HG03280 (cell line): Measurements from ENCODE around the gene MBP.

ENCODE experiments used
- ATAC-seq: cut with Tn5 transposase; IDR thresholded peaks from one replicate; pipeline ENCODE4 v1.9.1; 2021; ENCODE audit warnings: mild to moderate bottlenecking, moderate library complexity; ENCODE audit not compliant: unreplicated experiment

The MBP gene

GRCh38 chr18:77116201-77117080 lies 16.1 kb downstream of the MBP start:
- no peak for ATAC-seq

GRCh38 chr18:77115192-77115953 lies 17.2 kb downstream of the MBP start:
- peak; percentile 13 for ATAC-seq

GRCh38 chr18:77114415-77115191 lies 18.0 kb downstream of the MBP start:
- peak; percentile 45 for ATAC-seq

GRCh38 chr18:77114152-77114414 lies 18.5 kb downstream of the MBP start:
- ATAC-seq, result no peak

GRCh38 chr18:77113361-77114151 lies 19.0 kb downstream of the MBP start:
- ATAC-seq, result no peak

GRCh38 chr18:77112747-77113092 lies 19.9 kb downstream of the MBP start:
- no peak for ATAC-seq

GRCh38 chr18:77111951-77112746 lies 20.4 kb downstream of the MBP start:
- no peak for ATAC-seq

GRCh38 chr18:77111449-77111848 lies 21.1 kb downstream of the MBP start:
- no peak for ATAC-seq

GRCh38 chr18:77110936-77111335 lies 21.6 kb downstream of the MBP start:
- ATAC-seq, result no peak

- ATAC-seq, result no peak
Measured at GRCh38 chr18:77110400-77110799, 22.2 kb downstream of the MBP start.

GRCh38 chr18:77109648-77110019 lies 22.9 kb downstream of the MBP start:
- ATAC-seq, result no peak

GRCh38 chr18:77108821-77109647 lies 23.5 kb downstream of the MBP start:
- ATAC-seq, result peak; percentile 2

- ATAC-seq, result peak; percentile 61
Measured at GRCh38 chr18:77108001-77108692, 24.4 kb downstream of the MBP start.

GRCh38 chr18:77107292-77107691 lies 25.3 kb downstream of the MBP start:
- no peak for ATAC-seq

GRCh38 chr18:77106331-77106730 lies 26.3 kb downstream of the MBP start:
- ATAC-seq, result no peak

- no peak for ATAC-seq
Measured at GRCh38 chr18:77105680-77106079, 26.9 kb downstream of the MBP start.

- no peak for ATAC-seq
Measured at GRCh38 chr18:77105028-77105427, 27.6 kb downstream of the MBP start.

- no peak for ATAC-seq
Measured at GRCh38 chr18:77103991-77104531, 28.5 kb downstream of the MBP start.
